ENCODE measurements around the gene GTPBP4.
"Not testable (repeated sequence)": the region's sequence is repeated elsewhere in the genome, so short reads cannot be mapped to it uniquely, and the experiment has no call there.

GTPBP4 gene

GRCh38 chr10:1006573-1006972 is 18.3 kb downstream of the GTPBP4 start:
- 0 out of 2 replicates have a peak, but pooled peaks cover 3% of the 10 kb centered on the region for H3K9me3 ChIP-seq (ENCODE audit: low read length)
- peaks cover 96% of the 10 kb centered on the region for H3K36me3 ChIP-seq (ENCODE audit: insufficient read depth, low read length)

GRCh38 chr10:1007583-1007982 is 19.3 kb downstream of the GTPBP4 start:
- peaks cover 96% of the 10 kb centered on the region for H3K36me3 ChIP-seq (ENCODE audit: insufficient read depth, low read length)
- H3K9me2 ChIP-seq (ENCODE audit: low read depth, low read length): no peaks in the 10 kb centered on the region
- H4K20me1 ChIP-seq (ENCODE audit: insufficient read depth, low read length): no peaks in the 10 kb centered on the region
- H3K27ac ChIP-seq (ENCODE audit: low read depth, low read length, poor library complexity, severe bottlenecking): no peak overlapping the region
- H3K4me3 ChIP-seq (ENCODE audit: low read depth, low read length, poor library complexity, severe bottlenecking): no peak overlapping the region
- no peaks in the 10 kb centered on the region for H3K27me3 ChIP-seq (ENCODE audit: insufficient read depth, low read length)
- H3K9me3 ChIP-seq (ENCODE audit: low read length): no peaks in the 10 kb centered on the region
- TF ChIP-seq CTCF (IDR thresholded peaks at IDR 0.05; ENCODE audit: low read length): no peak
- H2AFZ ChIP-seq (ENCODE audit: low read length): no peak overlapping the region
- H3K9ac ChIP-seq (ENCODE audit: low read length): no peak overlapping the region
- no peaks in the 10 kb centered on the region for H3K4me1 ChIP-seq (ENCODE audit: insufficient read depth, low read length, severe bottlenecking)
- H3F3A ChIP-seq (ENCODE audit: insufficient read depth, low read length): no peaks in the 10 kb centered on the region
- H3K79me2 ChIP-seq (ENCODE audit: insufficient read depth, low read length): no peaks in the 10 kb centered on the region
- no peak overlapping the region for H3K4me2 ChIP-seq (ENCODE audit: low read length)

More at GRCh38 chr10:1006573-1006972, 18.3 kb downstream of the GTPBP4 start:
- Histone ChIP-seq H3K27ac (ENCODE audit: low read depth, low read length, poor library complexity, severe bottlenecking) (no peak overlapping the region), H3K27me3 (ENCODE audit: insufficient read depth, low read length) (no peaks in the 10 kb centered on the region), H3K4me1 (ENCODE audit: insufficient read depth, low read length, severe bottlenecking) (no peaks in the 10 kb centered on the region), H4K20me1 (ENCODE audit: insufficient read depth, low read length) (no peaks in the 10 kb centered on the region), H3K9ac (ENCODE audit: low read length) (no peak overlapping the region), H3K4me2 (ENCODE audit: low read length) (no peak overlapping the region), H3K9me2 (ENCODE audit: low read depth, low read length) (no peaks in the 10 kb centered on the region), H3K4me3 (ENCODE audit: low read depth, low read length, poor library complexity, severe bottlenecking) (no peak overlapping the region), H3K79me2 (ENCODE audit: insufficient read depth, low read length) (no peaks in the 10 kb centered on the region; the same call in 1 of the 2 replicates), H3F3A (ENCODE audit: insufficient read depth, low read length) (no peaks in the 10 kb centered on the region), H2AFZ (ENCODE audit: low read length) (no peak overlapping the region)
- TF ChIP-seq CTCF (IDR thresholded peaks at IDR 0.05; ENCODE audit: low read length): no peak
- no peak for TF ChIP-seq EZH2 (IDR thresholded peaks at IDR 0.05; ENCODE audit: borderline replicate concordance, low read length)

DNA sequence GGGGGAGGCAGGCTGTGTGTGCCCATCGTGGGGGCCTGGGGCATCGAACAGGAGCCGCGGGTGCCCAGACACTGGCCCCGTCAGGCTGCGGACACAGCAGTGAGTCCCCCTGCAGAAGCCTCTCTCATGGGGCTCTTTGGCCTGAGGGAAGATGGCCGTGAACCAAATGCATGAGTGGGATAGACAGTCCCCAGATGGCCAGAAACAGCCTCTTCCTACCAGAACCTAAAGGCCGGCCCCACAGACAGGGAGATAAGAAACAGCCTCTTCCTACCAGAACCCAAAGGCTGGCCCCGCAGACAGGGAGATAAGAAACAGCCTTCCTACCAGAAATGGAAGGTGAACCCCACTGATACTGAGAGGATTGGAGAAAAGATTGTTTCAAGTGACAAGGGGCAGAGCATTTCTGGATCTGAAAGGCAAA is 20.8 kb downstream of the GTPBP4 start:
- Histone ChIP-seq H3K9me2 (ENCODE audit: low read depth, low read length) (no peaks in the 10 kb centered on the region), H4K20me1 (ENCODE audit: insufficient read depth, low read length) (no peaks in the 10 kb centered on the region), H3F3A (ENCODE audit: insufficient read depth, low read length) (no peaks in the 10 kb centered on the region), H3K9ac (ENCODE audit: low read length) (no peak overlapping the region), H3K4me1 (ENCODE audit: insufficient read depth, low read length, severe bottlenecking) (no peaks in the 10 kb centered on the region), H2AFZ (ENCODE audit: low read length) (no peak overlapping the region), H3K27ac (ENCODE audit: low read depth, low read length, poor library complexity, severe bottlenecking) (no peak overlapping the region), H3K27me3 (ENCODE audit: insufficient read depth, low read length) (no peaks in the 10 kb centered on the region), H3K79me2 (ENCODE audit: insufficient read depth, low read length) (no peaks in the 10 kb centered on the region), H3K4me3 (ENCODE audit: low read depth, low read length, poor library complexity, severe bottlenecking) (no peak overlapping the region), H3K36me3 (ENCODE audit: insufficient read depth, low read length) (peaks cover 91% of the 10 kb centered on the region), H3K9me3 (ENCODE audit: low read length) (no peaks in the 10 kb centered on the region), H3K4me2 (ENCODE audit: low read length) (no peak overlapping the region)
- no peak for TF ChIP-seq EZH2 (IDR thresholded peaks at IDR 0.05; ENCODE audit: borderline replicate concordance, low read length)
- no peak for TF ChIP-seq CTCF (IDR thresholded peaks at IDR 0.05; ENCODE audit: low read length)

DNA sequence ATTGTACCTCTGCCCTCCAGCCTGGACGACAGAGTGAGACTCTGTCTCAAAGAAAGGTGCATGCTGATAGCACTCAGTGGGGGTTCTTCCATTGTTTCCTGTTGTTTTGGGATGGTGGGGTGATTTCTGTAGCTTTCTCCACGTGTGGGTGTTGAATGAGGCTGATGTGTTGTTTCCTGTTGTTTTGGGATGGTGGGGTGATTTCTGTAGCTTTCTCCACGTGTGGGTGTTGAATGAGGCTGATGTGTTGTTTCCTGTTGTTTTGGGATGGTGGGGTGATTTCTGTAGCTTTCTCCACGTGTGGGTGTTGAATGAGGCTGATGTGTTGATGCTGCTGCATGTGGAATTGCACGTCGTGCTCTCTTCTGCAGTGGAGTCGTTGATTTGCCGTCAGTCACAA is 21.7 kb downstream of the GTPBP4 start:
- H3K27ac ChIP-seq (ENCODE audit: low read depth, low read length, poor library complexity, severe bottlenecking); H4K20me1 ChIP-seq (ENCODE audit: insufficient read depth, low read length); H3K4me1 ChIP-seq (ENCODE audit: insufficient read depth, low read length, severe bottlenecking); H2AFZ ChIP-seq (ENCODE audit: low read length); H3K27me3 ChIP-seq (ENCODE audit: insufficient read depth, low read length); H3K4me2 ChIP-seq (ENCODE audit: low read length); H3K9me3 ChIP-seq (ENCODE audit: low read length); H3K4me3 ChIP-seq (ENCODE audit: low read depth, low read length, poor library complexity, severe bottlenecking); H3K9ac ChIP-seq (ENCODE audit: low read length); H3K79me2 ChIP-seq (ENCODE audit: insufficient read depth, low read length); H3K9me2 ChIP-seq (ENCODE audit: low read depth, low read length); H3F3A ChIP-seq (ENCODE audit: insufficient read depth, low read length): not testable (repeated sequence)
- peaks cover 92% of the 10 kb centered on the region for H3K36me3 ChIP-seq (ENCODE audit: insufficient read depth, low read length)
